Breast epithelium (tissue), 4 donors: ENCODE measurements around the gene SAFB. TPM values are rescaled to one million over a fixed set of nuclear protein-coding genes. Genes with fewer than 3 reads are reported as not detected.
"Not testable (repeated sequence)": the region's sequence is repeated elsewhere in the genome, so short reads cannot be mapped to it uniquely, and the experiment has no call there.

ENCODE experiments used
- DNase-seq, 2 donors: peaks; one replicate each; pipeline ENCODE4 v3.0.0-alpha.2; 2019; ENCODE audit warnings: low spot score in 2 of 2
- H3K27ac ChIP-seq, 2 donors: fragments of 200-600 bp; sonication (generic) in 1 of 2; one replicate each; pipeline ENCODE4 v1.5.1; 2016 to 2019; ENCODE audit warnings: mild to moderate bottlenecking in 1 of 2
- H3K27me3 ChIP-seq, 2 donors: fragments of 200-600 bp; sonication (generic) in 1 of 2; one replicate each; pipeline versions ENCODE4 v1.5.1 to v1.6.0; 2017 to 2019; ENCODE audit warnings: control low read depth in 1 of 2, mild to moderate bottlenecking in 1 of 2
- H3K36me3 ChIP-seq: fragments of 200-600 bp; one replicate; pipeline ENCODE4 v1.5.1; 2019
- H3K4me1 ChIP-seq, 2 donors: fragments of 200-600 bp; sonication (generic); one replicate each; pipeline ENCODE4 v1.5.1; 2016 to 2019; ENCODE audit warnings: control low read depth in 1 of 2
- H3K4me3 ChIP-seq, 3 donors: fragments of 200-600 bp; sonication (generic); 1 replicate in 2 of 3; 2 replicates in 1 of 3; pipeline ENCODE4 v1.5.1; 2016 to 2019; ENCODE audit warnings: mild to moderate bottlenecking in 3 of 3, moderate library complexity in 2 of 3
- H3K9me3 ChIP-seq, 2 donors: fragments of 200-600 bp; sonication (generic) in 1 of 2; one replicate each; pipeline ENCODE4 v1.5.1; 2016 to 2019; ENCODE audit warnings: control low read depth in 1 of 2
- POLR2A ChIP-seq: fragments of 450-650 bp; IDR thresholded peaks from one replicate; pipeline ENCODE4 v1.6.1; 2016; ENCODE audit warnings: antibody characterized with exemption, mild to moderate bottlenecking, moderate library complexity
- POLR2AphosphoS5 ChIP-seq, 3 donors: sonication (generic); formaldehyde crosslinking; IDR thresholded peaks; one replicate each; pipeline ENCODE4 v1.6.1; 2017; ENCODE audit warnings: antibody characterized with exemption in 3 of 3
- intact Hi-C: fragments of 100-400 bp; cut with DNase I; formaldehyde crosslinking; loops from one replicate; pipeline ENCODE4 v1.15.1; 2023; ENCODE audit warnings: low total_unique reads
- total RNA-seq, 3 donors: library from RNA; depleted of rRNA; stranded (reverse); fragments of >200 nt; gene quantifications; one replicate each; pipeline ENCODE4 v1.1.0, GENCODE V29; 2016
- TF ChIP-seq, protein P1 (sequence below), 3 donors: fragments of 450-650 bp; IDR thresholded peaks; one replicate each; pipeline ENCODE4 v1.5.1; 2016 to 2017; ENCODE audit warnings: antibody characterized with exemption in 3 of 3, mild to moderate bottlenecking in 3 of 3, moderate library complexity in 3 of 3

The SAFB gene
- total RNA-seq, 3 donors from 2014 or later, result 64.2 to 112 (median 111) TPM

DNA sequence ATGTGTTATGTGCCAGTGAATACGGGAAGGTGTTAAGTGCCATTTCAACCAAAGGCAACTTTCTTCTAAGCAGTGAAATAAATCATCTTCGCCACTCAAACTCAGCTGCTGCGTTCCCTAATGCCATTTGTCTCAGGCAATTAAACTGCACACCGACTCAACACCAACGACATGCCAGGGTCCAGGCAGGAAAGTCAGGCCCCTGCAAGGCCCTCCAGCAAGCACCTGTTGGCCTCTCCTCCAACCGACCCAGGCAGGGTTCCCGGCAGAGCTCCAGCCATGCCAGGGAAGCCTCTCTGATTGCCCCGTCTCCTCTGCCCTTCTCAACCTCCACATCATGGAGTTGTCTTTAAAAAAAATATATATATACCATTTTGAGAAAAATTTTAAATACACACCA lies 22.1 kb upstream of the SAFB start:
- intact Hi-C loops, result no loop called here
- Histone ChIP-seq H3K27me3 (no peaks in the 10 kb centered on the region), H3K4me1 (no peaks in the 10 kb centered on the region), H3K4me3 (no peak overlapping the region), H3K9me3 (no peaks in the 10 kb centered on the region), H3K27ac (no peak overlapping the region), H3K36me3 (peaks cover 21% of the 10 kb centered on the region)
- DNase-seq, result no peak
- TF ChIP-seq POLR2AphosphoS5 (IDR thresholded peaks at IDR 0.05), result no peak
- TF ChIP-seq, protein P1, sequence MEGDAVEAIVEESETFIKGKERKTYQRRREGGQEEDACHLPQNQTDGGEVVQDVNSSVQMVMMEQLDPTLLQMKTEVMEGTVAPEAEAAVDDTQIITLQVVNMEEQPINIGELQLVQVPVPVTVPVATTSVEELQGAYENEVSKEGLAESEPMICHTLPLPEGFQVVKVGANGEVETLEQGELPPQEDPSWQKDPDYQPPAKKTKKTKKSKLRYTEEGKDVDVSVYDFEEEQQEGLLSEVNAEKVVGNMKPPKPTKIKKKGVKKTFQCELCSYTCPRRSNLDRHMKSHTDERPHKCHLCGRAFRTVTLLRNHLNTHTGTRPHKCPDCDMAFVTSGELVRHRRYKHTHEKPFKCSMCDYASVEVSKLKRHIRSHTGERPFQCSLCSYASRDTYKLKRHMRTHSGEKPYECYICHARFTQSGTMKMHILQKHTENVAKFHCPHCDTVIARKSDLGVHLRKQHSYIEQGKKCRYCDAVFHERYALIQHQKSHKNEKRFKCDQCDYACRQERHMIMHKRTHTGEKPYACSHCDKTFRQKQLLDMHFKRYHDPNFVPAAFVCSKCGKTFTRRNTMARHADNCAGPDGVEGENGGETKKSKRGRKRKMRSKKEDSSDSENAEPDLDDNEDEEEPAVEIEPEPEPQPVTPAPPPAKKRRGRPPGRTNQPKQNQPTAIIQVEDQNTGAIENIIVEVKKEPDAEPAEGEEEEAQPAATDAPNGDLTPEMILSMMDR (IDR thresholded peaks at IDR 0.05), result no peak
- no peak for TF ChIP-seq POLR2A

DNA sequence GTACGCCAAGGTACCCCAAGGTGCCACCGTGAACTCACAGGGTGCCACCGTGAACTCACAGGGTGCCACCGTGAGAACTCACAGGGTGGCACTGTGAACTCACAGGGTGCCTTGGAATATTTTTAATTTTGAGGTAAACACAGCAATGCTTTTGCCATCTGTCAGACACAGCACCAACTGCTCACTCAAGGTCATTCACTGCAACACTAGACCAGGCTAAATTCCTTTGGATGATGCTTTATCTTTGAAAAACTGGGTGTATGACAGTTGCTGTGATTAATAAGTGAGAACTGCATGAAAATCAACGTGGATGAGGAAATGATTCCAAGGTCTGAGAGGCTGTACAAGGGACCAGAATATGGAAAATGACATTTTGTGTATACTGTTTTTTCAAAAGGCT lies 19.3 kb upstream of the SAFB start:
- H3K27me3 ChIP-seq, result no peaks in the 10 kb centered on the region
- no peaks in the 10 kb centered on the region for H3K4me1 ChIP-seq
- no peak for TF ChIP-seq POLR2AphosphoS5 (IDR thresholded peaks at IDR 0.05)
- TF ChIP-seq POLR2A, result no peak
- TF ChIP-seq, protein P1 (IDR thresholded peaks at IDR 0.05), result no peak
- DNase-seq, result no peak
- intact Hi-C loops, result no loop called here
- no peak overlapping the region for H3K4me3 ChIP-seq
- no peaks in the 10 kb centered on the region for H3K9me3 ChIP-seq
- H3K36me3 ChIP-seq, result peaks cover 16% of the 10 kb centered on the region
- no peak overlapping the region for H3K27ac ChIP-seq

DNA sequence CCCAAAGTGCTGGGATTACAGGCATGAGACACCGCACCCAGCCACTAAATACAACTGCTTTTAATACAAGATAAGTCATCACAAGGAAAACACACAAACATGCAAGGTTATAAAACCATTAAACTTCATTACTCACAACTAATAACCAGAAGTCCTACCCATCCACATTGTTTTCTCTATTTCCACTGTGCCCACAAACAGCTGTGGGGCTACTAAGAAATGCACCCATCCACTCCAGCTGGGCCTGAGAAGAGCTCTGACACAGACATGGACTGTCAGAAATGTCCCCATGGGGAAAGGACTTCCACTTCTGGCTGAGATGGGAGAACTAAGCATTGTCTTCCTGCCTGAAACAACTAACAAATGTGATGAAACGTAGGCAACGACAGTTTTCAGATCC lies 17.5 kb upstream of the SAFB start:
- Histone ChIP-seq H3K27me3 (no peaks in the 10 kb centered on the region), H3K36me3 (peaks cover 14% of the 10 kb centered on the region)
- intact Hi-C loops, result no loop called here

DNA sequence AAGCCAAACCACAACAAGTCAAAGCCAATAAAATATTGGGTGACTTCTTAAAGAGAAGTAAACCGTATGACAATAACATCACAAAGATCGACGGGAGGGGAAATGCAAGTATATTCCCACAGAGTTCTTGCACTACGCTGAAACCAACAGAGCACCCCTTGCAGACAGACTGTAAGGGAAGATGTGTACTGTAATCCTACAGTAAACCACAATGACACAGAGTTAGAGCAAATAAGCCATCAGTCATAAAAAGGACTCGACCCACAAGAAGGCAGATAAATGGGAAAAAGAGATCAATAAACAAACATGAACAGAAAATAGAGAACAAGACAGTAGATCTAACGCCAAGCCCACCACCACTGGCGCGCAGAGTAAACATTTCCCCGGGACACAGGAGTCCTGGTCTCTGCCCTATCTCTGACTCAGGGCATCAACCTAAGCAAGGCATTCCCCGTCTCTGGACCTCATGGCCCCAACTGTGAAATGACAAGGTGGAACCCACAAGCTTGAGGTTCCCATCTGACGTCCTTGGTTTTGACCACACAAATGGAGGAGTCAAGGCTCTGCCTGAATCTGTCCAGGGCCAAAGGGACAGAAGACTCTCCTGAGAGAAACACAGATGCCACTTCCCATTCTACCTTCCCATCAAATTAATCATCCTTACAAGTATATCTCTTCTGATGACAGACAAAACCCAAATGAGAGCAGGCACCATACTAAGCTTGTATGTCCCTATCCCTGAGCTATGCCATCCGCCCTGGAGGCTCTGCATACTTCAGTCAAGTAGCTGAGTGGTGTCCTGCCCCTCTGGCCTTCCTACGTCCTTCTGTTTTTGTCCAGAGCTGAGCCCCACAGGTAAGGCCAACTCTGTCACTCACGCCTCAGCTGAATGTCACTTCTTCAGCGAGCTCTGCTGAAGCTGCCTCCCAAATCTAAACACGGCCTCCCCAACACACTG lies 15.3 kb upstream of the SAFB start:
- peak overlapping the region in 1 of 2 donors; percentile 32 for H3K27ac ChIP-seq
- H3K4me1 ChIP-seq, result no peaks in the 10 kb centered on the region
- intact Hi-C loops, result no loop called here
- no peak overlapping the region for H3K4me3 ChIP-seq
- H3K36me3 ChIP-seq, result peaks cover 14% of the 10 kb centered on the region
- no peaks in the 10 kb centered on the region for H3K27me3 ChIP-seq
- DNase-seq, result no peak
- H3K9me3 ChIP-seq, result no peaks in the 10 kb centered on the region
- no peak for TF ChIP-seq POLR2AphosphoS5 (IDR thresholded peaks at IDR 0.05)

More for the DNA sequence above, 17.5 kb upstream of the SAFB start:
- H3K27ac ChIP-seq, result no peak overlapping the region
- TF ChIP-seq POLR2A (no peak), POLR2AphosphoS5 (IDR thresholded peaks at IDR 0.05) (no peak)
- TF ChIP-seq, protein P1 (IDR thresholded peaks at IDR 0.05), result no peak
- DNase-seq, result no peak
- H3K4me1 ChIP-seq, result no peaks in the 10 kb centered on the region
- H3K9me3 ChIP-seq, result no peaks in the 10 kb centered on the region
- H3K4me3 ChIP-seq, result no peak overlapping the region

DNA sequence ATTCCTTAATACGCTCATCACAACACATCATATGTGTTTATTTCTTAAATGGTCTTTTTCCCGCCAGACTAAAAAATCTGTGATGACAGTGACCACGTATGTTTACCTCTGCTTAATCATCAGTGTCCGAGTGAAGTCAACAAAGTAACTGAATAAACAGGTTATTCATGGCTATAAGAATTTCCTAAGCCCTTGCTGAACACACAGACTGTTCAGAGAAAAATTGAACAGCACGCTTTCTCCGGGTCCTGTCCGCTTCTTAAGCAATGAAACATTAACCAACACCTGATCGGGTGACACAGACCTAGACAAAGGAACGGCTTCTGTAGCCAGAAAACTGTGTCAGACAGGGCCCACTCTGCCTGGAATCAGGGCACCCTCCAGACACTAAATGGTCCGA lies 14.6 kb upstream of the SAFB start:
- TF ChIP-seq POLR2A (no peak), POLR2AphosphoS5 (IDR thresholded peaks at IDR 0.05) (no peak)
- TF ChIP-seq, protein P1 (IDR thresholded peaks at IDR 0.05), result no peak
- Histone ChIP-seq H3K36me3 (peaks cover 14% of the 10 kb centered on the region), H3K4me3 (no peak overlapping the region), H3K27me3 (no peaks in the 10 kb centered on the region), H3K27ac (peak overlapping the region in 1 of 2 donors; percentile 76), H3K9me3 (no peaks in the 10 kb centered on the region), H3K4me1 (no peaks in the 10 kb centered on the region)
- no peak for DNase-seq
- intact Hi-C loops, result no loop called here

DNA sequence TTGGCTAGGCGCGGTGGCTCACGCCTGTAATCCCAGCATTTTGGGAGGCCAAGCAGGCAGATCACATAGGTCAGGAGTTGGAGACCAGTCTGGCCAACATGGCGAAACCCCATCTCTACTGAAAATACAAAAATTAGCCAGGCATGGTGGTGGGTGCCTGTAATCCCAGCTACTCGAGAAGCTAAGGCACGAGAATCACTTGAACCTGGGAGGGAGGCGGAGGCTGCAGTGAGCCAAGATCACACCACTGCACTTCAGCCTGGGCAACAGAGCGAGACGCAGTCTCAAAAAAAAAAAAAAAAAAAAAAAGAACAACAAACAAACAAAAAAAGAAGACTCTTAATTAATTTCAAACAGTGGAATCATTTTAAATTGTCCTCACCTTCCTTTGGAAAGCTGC lies 14.1 kb upstream of the SAFB start:
- H3K9me3 ChIP-seq, H3K4me3 ChIP-seq, DNase-seq, H3K4me1 ChIP-seq, intact Hi-C loops, H3K27me3 ChIP-seq: not testable (repeated sequence)
- Histone ChIP-seq H3K27ac (peak overlapping the region in 1 of 2 donors; percentile 76), H3K36me3 (peaks cover 14% of the 10 kb centered on the region)
